ENCODE measurements around the gene ISL2. TPM values are rescaled to one million over a fixed set of nuclear protein-coding genes. Genes with fewer than 3 reads are reported as not detected.
A peak's percentile ranks its signal among the peaks of the same experiment; 100 is the strongest.

The ISL2 gene
- total and polyA plus RNA-seq, 9 of the 15 experiments (the other 6 are each of a cell fraction or from before 2014, with no cell fraction given): 0.15 to 23.7 (median 4.0) TPM

DNA sequence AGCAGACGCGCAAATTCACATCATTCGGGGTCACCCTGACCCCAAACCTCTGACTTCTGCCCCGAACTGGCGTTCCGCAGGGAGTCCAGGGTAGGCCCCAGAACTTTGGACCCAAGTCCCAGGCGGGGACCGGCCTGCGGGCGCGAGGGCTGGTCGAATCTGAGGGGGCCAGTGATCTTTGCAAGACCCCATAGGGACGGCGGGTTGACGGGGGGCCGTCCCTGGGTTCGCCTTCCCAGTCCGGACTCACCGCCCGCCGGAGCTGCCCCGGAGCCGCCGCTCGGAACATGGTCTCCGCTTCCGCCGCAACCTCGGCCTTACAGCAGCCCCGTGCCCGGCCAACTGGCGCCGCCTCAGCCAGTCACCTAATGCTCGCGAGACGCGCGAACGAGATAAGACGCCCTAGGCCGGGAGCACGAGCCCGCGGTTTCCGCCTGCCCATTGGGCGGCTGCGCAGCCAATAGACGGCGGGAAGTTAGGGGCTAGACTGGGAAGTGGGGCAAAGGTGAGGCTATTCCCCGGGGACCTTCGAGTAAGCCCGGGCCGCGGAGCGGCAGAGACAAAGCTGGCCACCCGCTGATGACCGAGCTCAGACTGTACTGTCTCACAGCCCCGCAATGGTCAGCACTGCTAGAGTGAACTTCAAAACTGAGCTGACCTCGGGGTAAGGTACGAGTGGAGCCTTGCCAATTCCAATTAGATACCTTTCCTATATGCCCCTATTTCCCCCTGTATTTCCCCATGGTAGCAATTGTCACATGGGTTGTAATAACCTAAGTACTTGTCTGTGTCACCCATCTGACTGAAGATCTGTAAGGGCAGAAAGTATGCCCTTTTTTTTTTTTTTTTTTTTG lies 25.2 kb upstream of the ISL2 start, which contains the start of gene ETFA (continued):
- TF ChIP-seq, protein P1, sequence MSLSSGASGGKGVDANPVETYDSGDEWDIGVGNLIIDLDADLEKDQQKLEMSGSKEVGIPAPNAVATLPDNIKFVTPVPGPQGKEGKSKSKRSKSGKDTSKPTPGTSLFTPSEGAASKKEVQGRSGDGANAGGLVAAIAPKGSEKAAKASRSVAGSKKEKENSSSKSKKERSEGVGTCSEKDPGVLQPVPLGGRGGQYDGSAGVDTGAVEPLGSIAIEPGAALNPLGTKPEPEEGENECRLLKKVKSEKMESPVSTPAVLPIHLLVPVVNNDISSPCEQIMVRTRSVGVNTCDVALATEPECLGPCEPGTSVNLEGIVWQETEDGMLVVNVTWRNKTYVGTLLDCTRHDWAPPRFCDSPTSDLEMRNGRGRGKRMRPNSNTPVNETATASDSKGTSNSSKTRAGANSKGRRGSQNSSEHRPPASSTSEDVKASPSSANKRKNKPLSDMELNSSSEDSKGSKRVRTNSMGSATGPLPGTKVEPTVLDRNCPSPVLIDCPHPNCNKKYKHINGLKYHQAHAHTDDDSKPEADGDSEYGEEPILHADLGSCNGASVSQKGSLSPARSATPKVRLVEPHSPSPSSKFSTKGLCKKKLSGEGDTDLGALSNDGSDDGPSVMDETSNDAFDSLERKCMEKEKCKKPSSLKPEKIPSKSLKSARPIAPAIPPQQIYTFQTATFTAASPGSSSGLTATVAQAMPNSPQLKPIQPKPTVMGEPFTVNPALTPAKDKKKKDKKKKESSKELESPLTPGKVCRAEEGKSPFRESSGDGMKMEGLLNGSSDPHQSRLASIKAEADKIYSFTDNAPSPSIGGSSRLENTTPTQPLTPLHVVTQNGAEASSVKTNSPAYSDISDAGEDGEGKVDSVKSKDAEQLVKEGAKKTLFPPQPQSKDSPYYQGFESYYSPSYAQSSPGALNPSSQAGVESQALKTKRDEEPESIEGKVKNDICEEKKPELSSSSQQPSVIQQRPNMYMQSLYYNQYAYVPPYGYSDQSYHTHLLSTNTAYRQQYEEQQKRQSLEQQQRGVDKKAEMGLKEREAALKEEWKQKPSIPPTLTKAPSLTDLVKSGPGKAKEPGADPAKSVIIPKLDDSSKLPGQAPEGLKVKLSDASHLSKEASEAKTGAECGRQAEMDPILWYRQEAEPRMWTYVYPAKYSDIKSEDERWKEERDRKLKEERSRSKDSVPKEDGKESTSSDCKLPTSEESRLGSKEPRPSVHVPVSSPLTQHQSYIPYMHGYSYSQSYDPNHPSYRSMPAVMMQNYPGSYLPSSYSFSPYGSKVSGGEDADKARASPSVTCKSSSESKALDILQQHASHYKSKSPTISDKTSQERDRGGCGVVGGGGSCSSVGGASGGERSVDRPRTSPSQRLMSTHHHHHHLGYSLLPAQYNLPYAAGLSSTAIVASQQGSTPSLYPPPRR (CRISPR knock-in tag; IDR thresholded peaks at IDR 0.05; ENCODE audit: borderline replicate concordance): no peak
- TF ChIP-seq, protein P2, sequence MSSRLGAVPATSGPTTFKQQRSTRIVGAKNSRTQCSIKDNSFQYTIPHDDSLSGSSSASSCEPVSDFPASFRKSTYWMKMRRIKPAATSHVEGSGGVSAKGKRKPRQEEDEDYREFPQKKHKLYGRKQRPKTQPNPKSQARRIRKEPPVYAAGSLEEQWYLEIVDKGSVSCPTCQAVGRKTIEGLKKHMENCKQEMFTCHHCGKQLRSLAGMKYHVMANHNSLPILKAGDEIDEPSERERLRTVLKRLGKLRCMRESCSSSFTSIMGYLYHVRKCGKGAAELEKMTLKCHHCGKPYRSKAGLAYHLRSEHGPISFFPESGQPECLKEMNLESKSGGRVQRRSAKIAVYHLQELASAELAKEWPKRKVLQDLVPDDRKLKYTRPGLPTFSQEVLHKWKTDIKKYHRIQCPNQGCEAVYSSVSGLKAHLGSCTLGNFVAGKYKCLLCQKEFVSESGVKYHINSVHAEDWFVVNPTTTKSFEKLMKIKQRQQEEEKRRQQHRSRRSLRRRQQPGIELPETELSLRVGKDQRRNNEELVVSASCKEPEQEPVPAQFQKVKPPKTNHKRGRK (tag; IDR thresholded peaks at IDR 0.05): no peak
- TF ChIP-seq NRF1 (conservative IDR thresholded peaks at IDR 0.05 in 1 of 2, IDR thresholded peaks at IDR 0.05 in 1 of 2) (peak; percentile 92 to 93), MIER1 (IDR thresholded peaks at IDR 0.05; ENCODE audit: low read depth) (no peak), GATAD2A (IDR thresholded peaks at IDR 0.05) (no peak), NFIC (IDR thresholded peaks at IDR 0.05) (0 out of 2 replicates have a peak, but pooled peaks have one; percentile 41), ASH1L (IDR thresholded peaks at IDR 0.05; ENCODE audit: borderline replicate concordance, low read depth, partially characterized antibody) (no peak), TRIM28 (IDR thresholded peaks at IDR 0.05) (no peak; the same call in 1 of the 2 replicates), POLR2G (IDR thresholded peaks at IDR 0.05; ENCODE audit: low read depth, low read length) (peak; percentile 100)
- TF ChIP-seq, protein P3, sequence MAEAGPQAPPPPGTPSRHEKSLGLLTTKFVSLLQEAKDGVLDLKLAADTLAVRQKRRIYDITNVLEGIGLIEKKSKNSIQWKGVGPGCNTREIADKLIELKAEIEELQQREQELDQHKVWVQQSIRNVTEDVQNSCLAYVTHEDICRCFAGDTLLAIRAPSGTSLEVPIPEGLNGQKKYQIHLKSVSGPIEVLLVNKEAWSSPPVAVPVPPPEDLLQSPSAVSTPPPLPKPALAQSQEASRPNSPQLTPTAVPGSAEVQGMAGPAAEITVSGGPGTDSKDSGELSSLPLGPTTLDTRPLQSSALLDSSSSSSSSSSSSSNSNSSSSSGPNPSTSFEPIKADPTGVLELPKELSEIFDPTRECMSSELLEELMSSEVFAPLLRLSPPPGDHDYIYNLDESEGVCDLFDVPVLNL (CRISPR knock-in tag; IDR thresholded peaks at IDR 0.05; ENCODE audit: low read depth): no peak; the same call in 1 of the 2 replicates
- TF ChIP-seq, protein P4, sequence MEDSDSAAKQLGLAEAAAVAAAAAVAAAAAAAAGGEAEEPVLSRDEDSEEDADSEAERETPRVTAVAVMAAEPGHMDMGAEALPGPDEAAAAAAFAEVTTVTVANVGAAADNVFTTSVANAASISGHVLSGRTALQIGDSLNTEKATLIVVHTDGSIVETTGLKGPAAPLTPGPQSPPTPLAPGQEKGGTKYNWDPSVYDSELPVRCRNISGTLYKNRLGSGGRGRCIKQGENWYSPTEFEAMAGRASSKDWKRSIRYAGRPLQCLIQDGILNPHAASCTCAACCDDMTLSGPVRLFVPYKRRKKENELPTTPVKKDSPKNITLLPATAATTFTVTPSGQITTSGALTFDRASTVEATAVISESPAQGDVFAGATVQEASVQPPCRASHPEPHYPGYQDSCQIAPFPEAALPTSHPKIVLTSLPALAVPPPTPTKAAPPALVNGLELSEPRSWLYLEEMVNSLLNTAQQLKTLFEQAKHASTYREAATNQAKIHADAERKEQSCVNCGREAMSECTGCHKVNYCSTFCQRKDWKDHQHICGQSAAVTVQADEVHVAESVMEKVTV (CRISPR knock-in tag; IDR thresholded peaks at IDR 0.05): no peak
- TF ChIP-seq, protein P5, sequence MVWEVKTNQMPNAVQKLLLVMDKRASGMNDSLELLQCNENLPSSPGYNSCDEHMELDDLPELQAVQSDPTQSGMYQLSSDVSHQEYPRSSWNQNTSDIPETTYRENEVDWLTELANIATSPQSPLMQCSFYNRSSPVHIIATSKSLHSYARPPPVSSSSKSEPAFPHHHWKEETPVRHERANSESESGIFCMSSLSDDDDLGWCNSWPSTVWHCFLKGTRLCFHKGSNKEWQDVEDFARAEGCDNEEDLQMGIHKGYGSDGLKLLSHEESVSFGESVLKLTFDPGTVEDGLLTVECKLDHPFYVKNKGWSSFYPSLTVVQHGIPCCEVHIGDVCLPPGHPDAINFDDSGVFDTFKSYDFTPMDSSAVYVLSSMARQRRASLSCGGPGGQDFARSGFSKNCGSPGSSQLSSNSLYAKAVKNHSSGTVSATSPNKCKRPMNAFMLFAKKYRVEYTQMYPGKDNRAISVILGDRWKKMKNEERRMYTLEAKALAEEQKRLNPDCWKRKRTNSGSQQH (CRISPR knock-in tag; IDR thresholded peaks at IDR 0.05): no peak
- TF ChIP-seq, protein P6, sequence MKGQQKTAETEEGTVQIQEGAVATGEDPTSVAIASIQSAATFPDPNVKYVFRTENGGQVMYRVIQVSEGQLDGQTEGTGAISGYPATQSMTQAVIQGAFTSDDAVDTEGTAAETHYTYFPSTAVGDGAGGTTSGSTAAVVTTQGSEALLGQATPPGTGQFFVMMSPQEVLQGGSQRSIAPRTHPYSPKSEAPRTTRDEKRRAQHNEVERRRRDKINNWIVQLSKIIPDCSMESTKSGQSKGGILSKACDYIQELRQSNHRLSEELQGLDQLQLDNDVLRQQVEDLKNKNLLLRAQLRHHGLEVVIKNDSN (CRISPR knock-in tag; IDR thresholded peaks at IDR 0.05): peak; percentile 86
